Measurements from ENCODE around the gene ENO3.
A peak's percentile ranks its signal among the peaks of the same experiment; 100 is the strongest.

The ENO3 gene

DNA sequence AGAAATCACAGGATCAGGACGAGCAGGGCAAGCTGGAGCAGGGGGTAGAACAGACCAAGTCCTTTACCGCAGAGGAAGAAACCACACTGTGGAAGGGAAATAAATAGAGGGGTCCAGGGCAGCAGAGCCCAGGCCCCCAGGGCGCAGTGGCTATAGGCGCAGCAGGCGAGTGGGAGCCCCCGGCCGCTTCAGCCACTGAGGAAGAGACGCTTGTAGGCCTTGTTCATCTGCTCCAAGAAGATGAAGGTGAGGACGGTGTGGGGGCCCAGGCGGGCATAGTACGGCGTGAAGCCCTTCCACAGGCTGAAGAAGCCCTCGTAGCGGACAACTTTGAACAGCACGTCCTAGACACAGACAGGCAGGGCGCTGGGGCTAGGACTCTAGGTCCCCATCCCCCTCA is 13.4 kb upstream of the ENO3 start:
- DNase-seq: no peak

DNA sequence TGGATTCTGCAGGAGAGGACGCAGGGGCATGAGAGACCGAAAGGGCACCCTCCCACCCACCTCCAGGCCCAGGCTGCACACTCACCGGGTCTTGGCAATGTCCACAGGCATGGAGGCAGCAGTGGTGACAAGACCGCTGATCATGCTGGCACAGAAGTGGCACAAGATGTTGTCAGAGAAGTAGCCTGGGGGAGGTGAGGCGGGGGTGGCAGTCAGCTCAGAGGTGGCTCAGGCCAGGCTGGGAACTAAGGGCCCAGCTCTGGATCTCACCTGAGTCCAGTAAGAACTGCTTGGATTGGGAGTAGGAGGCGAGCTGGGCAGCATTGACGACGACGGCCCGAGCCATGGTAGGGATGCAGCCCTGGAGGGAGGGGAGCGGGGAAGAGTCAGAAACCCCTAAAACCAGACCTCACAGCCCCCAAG is 12.8 kb upstream of the ENO3 start:
- no peak for DNase-seq

DNA sequence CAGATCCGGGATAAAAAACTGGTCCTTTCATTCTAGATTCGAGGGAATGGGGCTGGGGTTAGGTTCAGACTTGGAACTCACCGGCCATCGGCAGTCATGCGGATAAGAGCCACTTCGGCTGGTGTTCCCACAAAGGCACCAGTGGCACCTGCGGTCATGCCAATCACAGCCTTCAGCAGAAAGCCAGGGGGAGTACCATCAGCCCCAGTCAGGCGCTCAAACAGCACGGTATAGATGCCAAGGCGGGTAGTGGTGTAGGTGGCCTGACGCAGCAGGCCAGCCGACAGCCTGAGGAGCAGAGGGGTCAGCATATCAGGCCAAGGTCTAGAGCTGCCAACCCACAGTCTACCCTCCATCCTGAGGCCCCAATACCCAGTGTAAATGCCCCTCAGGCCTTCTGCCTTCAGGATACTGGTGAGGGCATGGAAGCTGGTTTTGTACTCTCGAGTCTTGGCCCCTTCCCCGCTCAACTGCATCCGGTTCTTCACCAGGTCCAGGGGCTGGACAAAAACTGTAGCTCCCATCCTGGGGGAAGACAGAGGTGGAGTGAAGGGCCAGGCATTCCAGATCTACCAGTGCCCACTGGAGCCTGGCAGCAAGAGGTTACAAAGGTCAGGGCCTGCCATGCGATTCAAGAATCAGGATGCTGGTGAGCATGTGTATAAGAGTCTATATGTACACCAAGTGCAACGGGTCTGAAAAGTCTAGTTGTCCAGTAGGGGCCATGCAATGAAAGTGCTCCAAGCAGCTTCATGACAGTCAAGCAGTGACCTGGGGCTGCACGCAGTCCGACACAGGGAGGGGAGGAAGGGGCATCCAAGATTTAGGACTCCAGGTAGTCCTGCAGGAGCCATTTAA is 12.0 kb upstream of the ENO3 start:
- no peak for DNase-seq

DNA sequence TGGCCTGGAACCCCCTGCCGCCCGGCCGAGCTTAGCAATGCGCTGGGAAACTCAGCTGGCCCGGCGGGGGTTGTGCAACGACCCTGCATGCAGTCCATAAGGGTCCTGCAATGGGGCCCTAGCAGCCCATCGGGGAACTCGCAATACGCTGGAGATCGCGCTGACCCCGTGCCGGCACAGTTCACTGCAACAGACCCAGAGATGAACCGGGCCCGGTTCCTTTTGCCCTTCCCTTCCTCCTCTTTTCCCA is 11.4 kb upstream of the ENO3 start:
- no peak for DNase-seq

DNA sequence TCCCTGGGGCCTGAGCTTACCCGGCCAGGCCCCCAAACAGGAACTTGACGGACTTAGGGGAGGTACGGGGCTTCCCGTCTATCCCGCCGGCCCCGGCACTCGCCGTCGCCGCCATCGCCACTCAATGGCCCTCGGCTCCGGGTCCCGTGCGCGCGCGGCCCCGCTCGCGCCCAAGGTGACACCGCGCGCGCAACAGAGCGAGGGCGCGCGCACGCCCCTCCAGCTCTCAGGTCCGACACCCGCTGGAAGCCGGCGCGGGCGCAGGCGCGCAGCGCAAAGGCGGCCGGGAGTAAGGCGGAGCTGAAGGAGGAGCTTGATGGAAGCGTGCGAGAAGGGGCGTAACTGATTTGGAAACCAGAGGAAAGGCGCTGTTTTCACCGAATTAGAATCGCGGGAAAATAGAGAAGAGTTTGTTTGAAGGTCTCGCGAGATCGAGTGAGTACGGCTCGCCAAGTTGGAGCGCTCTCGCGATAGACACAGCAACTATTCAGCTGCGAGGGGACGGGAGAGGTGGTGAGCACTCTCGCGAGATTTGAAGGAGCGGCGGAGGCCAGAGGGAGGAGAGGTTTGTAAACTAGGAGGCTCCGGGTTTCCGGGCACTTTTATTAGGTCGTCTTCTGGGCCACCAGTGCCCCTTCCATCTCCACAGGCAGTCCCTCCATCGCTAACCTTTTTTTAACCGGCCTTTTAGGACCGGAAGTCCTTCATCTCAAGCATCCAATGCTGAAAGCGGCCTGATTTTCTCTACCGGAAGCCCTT is 10.9 kb upstream of the ENO3 start, which contains the start of the genes RNF167 and SLC25A11:
Gene RNF167, plus strand, starts transcription at position 473 of the 759 bp plus-strand sequence. CDS start 642 bp downstream, outside the sequence.
Gene SLC25A11, minus strand, starts transcription at position 251 of the 759 bp plus-strand sequence. Its CDS starts 136 bp downstream, at position 115.
- DNase-seq: peak; percentile 100

DNA sequence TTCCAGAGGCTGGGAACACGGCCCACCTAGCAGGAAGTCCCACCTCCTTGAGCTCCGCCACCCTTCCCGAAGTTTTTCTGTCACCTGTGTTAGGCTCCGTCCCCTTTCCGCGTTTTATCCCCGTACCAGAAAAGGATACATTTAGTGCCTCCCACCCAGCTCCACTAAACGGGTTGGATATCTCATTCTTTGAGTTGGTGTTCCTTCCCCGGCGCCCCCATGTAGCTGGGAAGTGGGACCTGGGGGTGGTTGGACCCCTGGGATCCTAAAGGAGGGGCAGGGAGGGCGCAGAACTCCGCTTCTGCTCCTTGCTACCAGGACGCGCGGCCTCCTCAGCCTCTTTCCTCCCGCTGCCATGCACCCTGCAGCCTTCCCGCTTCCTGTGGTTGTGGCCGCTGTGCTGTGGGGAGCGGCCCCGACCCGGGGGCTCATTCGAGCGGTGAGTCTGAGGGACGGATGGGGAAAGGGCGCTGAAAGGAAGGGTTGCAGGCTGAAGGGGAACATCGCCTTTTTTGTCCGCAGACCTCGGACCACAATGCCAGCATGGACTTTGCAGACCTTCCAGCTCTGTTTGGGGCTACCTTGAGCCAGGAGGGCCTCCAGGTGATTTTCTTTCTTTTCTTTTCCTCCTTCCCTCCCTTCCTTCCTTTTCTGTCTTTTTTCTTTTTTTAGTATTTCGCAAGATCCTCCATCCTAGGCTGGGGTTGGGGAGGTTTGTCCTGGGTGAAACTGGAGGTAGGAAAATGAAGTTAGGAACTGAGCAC is 10.2 kb upstream of the ENO3 start:
- DNase-seq: no peak

DNA sequence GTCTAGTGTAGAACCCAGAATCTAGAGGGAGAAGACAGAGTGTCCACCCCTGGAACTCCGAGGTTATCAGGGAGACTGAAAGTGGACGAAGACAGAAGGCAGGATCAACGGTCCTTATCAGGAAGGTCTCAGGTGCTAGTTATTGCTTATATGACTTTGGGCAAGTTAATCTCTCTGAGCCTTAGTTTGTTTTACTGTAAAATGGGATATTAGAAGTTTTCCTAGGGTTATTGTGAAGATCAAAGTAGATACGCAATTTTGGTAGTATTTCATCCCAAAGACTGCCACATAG is 9.7 kb upstream of the ENO3 start:
- DNase-seq: no peak

DNA sequence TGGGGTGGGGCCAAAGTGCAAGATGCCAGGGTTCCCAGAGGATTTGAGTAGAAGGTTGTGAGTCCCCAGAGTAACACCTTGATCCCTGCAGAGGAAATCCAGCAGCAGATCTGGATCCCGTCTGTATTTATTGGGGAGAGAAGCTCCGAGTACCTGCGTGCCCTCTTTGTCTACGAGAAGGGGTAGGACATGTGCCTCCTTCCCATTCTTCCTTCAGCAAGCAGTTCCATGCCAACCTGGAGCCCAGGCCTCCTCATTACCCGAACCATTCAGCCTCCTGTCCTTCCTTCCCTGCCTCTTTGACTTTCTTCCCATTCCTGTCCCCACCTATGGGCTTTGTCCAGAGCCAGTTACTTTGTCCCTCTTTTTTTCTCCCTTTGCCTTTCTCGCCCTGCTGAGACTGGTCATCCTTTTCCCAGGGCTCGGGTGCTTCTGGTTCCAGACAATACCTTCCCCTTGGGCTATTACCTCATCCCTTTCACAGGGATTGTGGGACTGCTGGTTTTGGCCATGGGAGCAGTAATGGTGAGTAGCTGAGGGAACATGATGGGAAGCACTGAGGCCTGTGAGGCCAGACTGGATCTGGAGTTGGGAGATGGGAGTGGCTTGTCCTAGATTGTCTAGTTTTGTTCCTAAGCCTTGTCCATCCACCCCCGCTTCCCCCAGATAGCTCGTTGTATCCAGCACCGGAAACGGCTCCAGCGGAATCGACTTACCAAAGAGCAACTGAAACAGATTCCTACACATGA is 8.0 kb upstream of the ENO3 start:
- no peak for DNase-seq

DNA sequence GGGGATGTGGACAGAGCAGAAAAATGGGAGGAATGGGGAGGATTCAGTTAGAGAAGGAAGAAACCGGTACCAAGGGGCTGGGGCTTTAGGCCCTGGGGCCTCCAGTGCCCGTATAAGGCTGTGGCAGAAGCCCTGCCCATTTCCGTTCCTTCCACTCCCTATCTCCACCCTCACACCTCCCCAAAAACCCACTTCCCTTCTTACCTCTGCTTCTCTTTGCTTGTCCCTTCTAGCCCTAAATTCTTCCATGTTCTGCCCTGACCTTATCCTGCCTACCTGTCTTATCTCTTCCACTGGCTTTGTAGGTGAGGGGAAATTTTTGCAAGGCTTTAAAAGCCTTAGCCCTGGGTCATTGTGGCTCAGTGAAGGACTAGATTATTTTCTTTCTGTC is 6.8 kb upstream of the ENO3 start:
- no peak for DNase-seq

DNA sequence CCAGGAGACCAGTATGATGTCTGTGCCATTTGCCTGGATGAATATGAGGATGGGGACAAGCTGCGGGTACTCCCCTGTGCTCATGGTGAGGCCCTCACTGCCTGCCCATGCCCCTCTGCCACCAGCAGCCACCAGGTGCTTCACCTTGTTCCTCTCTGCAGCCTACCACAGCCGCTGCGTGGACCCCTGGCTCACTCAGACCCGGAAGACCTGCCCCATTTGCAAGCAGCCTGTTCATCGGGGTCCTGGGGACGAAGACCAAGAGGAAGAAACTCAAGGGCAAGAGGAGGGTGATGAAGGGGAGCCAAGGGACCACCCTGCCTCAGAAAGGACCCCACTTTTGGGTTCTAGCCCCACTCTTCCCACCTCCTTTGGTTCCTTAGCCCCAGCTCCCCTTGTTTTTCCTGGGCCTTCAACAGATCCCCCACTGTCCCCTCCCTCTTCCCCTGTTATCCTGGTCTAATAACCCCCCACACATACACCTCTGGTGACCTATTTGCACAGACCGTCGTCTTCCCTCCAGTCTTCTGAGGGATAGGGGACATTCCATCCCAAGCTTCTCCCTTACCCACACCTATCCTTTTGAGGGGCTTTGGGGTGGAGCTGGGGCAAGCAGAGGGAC is 6.3 kb upstream of the ENO3 start:
- DNase-seq: no peak

DNA sequence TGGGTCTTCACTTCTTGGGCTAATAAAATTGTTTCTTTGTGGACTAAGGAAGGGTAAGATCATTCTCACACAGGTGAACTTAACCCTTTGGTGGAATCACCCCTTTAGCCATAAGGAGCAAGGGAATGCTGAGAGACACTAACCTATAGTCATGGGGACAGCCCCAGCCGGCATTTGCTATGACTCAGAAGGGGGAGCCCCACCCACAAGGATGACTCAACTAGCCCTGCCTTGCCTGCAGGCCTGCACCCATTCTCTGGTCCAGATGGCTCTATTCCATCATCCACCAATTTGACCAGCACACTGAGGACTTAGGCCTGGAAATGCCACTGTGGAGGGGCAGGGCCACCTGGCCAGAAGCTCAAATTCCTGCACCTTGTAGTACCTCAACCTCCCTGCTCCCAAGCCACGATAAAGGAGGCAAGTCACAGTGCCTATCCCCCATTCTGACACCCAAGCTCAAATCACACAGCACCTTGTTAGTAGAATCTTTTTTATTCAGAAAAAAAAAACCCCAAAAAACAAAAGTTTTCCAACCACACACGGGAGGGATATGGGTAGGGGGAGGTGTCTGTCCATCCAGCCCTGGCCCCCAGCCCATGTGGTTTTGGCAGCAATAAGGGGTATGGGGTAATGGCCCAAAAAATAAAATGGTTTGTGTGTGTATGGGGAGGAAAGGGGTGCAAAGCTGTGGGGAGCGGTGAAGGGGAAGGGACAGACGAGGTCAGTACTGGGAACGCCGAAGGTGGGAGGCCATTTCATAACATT is 5.6 kb upstream of the ENO3 start:
- DNase-seq: peak; percentile 90

DNA sequence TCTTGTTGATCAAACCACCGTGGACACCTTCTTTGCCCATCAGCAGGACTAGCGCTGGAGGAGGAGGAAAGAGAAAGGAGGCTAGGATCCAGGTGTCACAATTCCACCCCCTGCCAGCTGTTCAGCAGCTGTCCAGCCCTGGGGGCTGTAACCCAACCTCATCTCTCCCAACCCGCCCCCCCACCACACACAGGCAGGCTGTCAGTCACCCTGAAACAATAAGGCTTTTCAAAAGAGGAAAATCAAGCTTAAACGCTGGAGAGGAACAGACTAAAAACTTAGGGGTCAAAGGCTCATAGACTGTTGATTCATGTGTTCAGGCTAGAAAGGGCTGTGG is 5.0 kb upstream of the ENO3 start:
- no peak for DNase-seq

DNA sequence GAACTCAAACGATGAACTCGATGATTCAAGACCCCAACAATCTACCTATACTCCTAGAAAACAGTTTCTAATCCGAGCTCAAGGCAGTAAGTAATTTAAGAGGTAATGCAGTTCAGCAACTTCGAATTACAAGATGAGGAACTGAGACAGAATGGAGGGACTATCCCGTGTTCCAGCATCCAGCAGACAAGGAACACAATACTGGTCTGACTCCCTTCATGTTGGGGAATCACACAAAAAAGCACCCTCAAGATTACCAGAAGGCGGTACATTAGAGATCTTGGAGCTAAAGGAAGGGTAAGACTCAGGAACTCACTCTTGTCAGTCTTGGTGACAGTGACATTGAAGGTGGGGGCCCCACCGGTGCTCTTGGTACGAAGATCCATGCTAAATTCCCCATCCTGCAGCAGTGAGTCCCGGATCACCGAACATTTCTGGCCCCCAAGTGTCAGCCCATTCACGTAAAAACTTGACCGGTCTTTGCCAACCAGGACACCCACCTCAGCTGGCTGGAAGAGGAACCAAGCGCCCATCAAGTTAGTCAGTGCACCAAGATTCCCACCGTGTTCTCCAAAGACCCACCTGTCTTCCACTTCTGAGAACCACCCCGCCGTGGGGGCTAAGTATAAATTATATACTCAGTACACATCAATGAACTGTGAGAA is 4.5 kb upstream of the ENO3 start:
- DNase-seq: no peak

DNA sequence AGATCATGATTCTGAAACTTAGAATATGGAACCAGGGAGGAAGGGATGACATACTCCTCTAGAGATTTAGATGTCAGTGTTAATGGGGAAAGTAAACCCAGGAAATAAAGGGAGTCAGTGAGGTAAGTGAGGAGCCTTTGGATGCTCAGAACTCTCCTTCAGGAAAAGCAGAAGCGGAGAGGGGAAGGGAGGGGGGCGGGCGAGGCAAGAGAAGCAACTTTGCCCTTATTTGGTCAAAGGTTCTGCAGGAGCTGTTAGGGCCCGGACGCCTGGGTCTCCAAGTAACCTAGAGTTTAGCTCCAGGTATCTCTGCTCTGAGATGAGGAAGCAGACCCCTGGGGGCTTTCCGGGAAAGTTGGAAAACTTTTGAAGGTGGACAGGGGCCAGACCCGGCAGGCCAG is 3.9 kb upstream of the ENO3 start:
- DNase-seq: peak; percentile 54

DNA sequence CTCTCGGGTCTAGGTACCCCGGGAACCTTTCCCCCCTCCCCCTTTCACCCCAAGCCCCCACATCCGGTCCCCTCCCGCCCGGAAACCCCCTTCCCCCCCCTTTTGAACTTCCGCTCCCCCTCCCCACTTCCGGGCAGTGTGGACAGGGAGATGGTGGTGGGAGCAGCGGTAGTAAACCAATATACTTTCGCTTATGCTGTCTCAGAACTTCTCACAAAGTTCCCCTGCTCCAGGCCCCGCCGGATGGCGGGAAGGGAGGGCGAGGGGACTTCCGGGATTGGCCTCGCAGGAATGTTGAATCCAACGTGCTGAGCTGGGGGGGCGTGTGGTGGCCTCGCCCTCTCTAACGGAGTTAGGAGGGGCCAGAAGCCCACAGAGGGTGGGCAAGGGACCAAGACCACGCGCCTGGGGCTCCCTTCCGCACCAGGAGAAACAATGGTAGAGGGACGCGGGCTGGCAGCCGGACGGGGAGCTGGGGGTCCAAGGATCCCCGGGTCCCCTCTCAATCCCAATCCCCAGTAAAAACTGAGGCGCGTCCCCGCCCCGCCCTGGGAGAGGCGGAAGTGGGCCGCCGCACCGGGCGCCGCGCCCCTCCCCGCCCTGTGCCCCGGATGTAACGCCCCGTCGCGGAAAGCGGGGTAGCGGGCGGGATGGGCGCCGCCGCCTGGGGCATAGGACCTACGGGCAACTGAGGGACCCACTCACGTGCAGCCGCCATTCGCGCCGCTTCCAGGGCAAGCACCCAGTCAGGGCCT is 3.3 kb upstream of the ENO3 start:
- peak; percentile 73 for DNase-seq

DNA sequence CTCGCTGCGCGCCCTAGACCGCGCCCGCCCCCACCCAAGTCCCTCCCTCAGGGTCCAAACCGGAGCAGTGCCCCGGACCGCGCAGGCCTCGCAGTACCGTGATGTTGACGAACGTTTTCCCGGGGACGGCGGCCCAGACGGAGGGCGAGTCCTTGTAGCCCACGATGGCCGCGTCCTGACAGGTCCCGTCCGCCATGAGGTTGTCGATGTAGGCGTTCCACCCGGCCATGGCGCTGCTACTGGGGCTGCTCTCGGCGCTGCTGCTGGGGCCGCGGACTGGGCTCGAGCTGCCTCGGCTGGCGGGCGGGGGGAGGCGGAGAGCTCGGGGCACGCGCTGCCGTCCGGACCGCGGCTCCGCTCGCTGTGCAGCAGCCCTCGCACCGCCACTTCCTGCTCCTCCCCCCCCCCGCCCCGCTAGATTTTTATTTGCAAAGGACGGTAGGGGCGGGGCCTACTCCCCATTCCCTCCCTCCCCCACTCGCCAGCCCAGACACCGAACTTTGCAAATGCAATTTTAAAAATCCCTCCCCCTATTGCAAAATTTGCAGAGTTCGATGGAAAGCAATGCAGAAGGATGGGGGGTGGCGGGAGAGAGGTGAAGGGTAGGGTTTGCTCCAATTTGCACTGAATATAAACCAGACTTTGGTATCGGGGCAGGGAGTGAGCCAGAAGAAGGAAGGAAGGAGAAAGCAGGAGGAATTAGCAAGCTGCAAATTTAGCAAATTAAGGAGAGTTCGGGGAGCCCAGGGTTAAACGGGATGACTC is 2.6 kb upstream of the ENO3 start, which contains the start of gene PFN1:
Gene PFN1, minus strand, starts transcription at position 365 of the 765 bp plus-strand sequence. Its CDS starts 136 bp downstream, at position 229.
- DNase-seq: peak; percentile 96

DNA sequence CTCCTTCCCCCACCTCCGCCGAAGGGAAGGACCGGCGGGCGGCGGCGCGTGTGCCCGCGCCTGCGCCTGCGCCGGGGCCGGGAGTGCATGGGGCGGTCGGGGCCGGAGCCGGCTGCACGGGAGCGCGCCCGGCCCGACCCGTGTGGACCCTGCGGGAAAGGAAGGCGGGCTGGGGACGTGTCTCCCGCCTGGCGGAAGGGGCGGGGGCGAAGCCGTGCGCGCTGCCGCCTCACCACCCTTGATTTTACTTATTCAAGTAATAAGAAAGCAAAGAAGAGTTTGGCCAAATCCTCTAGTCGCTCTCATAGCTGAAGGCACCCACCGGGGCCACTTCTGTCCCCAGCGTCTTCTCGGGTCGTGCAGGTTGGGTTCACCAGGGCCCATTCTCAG is 2.0 kb upstream of the ENO3 start:
- peak; percentile 95 for DNase-seq

DNA sequence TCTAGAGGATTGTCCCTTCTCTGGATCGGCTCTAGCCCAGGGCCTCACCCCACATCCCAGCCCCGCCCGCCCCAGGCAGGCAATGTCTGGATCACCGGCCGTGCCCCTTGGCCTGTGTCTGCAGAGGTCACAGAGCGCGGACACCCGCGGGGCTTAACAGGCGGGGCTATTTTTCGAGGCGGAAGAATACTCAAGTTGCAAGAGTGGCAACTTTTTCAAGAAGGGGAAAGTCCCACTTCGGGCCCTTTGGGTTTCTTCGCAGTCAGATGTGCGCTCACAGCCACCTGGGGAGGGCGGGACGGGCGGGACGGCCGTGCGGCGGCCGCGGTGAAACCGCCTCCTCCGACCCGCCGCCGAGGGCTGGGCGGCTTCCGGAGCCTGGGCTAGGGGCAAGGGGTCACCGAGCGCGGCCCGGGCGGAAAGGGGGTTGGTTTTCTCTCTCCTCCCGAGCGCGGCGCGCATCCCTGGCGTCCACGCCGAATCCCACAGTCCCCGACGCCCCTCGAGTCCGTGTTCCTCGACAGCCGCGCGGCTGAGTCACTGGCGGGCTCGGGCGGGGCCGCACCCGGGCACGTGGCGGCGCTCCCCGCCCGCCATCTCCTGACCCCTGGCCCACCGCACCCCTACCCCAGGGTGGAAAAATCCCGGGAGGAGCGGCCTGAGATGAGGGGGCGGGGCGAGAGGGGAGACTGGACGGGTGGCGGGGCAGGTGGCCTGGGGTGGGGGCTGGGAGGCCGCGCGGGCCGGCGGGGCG is 1.4 kb upstream of the ENO3 start:
- peak; percentile 72 for DNase-seq

Data from fibroblast of skin of scalp (primary cell).